Measurements from ENCODE around the gene KIAA1328.

Gene KIAA1328

GRCh38 chr18:36912887-36913286 lies 84.0 kb downstream of the KIAA1328 start:
- DNase-seq (ENCODE audit: extremely low spot score): no peak
- POLR2A ChIA-PET: no interaction called here
- TF ChIP-seq, protein P1, sequence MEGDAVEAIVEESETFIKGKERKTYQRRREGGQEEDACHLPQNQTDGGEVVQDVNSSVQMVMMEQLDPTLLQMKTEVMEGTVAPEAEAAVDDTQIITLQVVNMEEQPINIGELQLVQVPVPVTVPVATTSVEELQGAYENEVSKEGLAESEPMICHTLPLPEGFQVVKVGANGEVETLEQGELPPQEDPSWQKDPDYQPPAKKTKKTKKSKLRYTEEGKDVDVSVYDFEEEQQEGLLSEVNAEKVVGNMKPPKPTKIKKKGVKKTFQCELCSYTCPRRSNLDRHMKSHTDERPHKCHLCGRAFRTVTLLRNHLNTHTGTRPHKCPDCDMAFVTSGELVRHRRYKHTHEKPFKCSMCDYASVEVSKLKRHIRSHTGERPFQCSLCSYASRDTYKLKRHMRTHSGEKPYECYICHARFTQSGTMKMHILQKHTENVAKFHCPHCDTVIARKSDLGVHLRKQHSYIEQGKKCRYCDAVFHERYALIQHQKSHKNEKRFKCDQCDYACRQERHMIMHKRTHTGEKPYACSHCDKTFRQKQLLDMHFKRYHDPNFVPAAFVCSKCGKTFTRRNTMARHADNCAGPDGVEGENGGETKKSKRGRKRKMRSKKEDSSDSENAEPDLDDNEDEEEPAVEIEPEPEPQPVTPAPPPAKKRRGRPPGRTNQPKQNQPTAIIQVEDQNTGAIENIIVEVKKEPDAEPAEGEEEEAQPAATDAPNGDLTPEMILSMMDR (IDR thresholded peaks at IDR 0.05; ENCODE audit: control extremely low read depth, extremely low read depth, low read depth, missing control alignments): no peak
- CTCF ChIA-PET: no interaction called here

- POLR2A ChIA-PET: no interaction called here
- TF ChIP-seq, protein P1 (IDR thresholded peaks at IDR 0.05; ENCODE audit: control extremely low read depth, extremely low read depth, low read depth, missing control alignments): no peak
- CTCF ChIA-PET: interaction anchor here (1.5 kb wide), 1 partner anchor 10 kb away, joined by 6 read pairs; no protein-coding TSS in a partner anchor
- DNase-seq (ENCODE audit: extremely low spot score): no peak
Observed at GRCh38 chr18:36917907-36918306, 89.0 kb downstream of the KIAA1328 start.

- TF ChIP-seq, protein P1 (IDR thresholded peaks at IDR 0.05; ENCODE audit: control extremely low read depth, extremely low read depth, low read depth, missing control alignments): no peak
- ChIA-PET POLR2A (no interaction called here), CTCF (interaction anchor here (1.6 kb wide), 1 partner anchor 21 kb away, joined by 3 read pairs; no protein-coding TSS in a partner anchor)
- no peak for DNase-seq (ENCODE audit: extremely low spot score)
Observed at GRCh38 chr18:36929601-36930000, 100.7 kb downstream of the KIAA1328 start.

DNA sequence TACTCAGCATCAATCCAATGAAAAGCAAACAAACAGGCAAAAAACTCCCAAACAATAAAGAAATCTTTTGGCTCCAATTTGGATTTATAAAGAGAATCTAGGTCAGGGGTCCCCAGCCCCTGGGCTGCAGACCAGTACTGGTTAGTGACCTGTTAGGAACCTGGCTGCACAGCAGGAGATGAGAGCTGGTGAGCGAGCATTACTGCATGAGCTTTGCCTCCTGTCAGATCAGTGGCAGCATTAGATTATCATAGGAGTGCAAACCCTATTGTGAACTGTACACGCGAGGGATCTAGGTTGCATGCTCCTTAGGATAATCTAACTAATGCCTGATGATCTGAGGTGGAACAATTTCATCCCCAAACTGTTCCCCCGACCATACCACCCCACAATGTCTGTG lies 102.2 kb downstream of the KIAA1328 start:
- TF ChIP-seq, protein P1 (IDR thresholded peaks at IDR 0.05; ENCODE audit: control extremely low read depth, extremely low read depth, low read depth, missing control alignments): no peak
- POLR2A ChIA-PET: no interaction called here
- CTCF ChIA-PET: interaction anchor here (1.1 to 2.5 kb wide), 2 partner anchors 11 to 63 kb away, joined by 3 to 13 read pairs; no protein-coding TSS in a partner anchor
- DNase-seq (ENCODE audit: extremely low spot score): no peak

GRCh38 chr18:36933552-36933951 lies 104.6 kb downstream of the KIAA1328 start:
- DNase-seq (ENCODE audit: extremely low spot score): no peak
- TF ChIP-seq, protein P1 (IDR thresholded peaks at IDR 0.05; ENCODE audit: control extremely low read depth, extremely low read depth, low read depth, missing control alignments): no peak
- ChIA-PET POLR2A (no interaction called here), CTCF (interaction anchor here (1.0 kb wide), 1 partner anchor 8 kb away, joined by 3 read pairs; no protein-coding TSS in a partner anchor)

GRCh38 chr18:36934884-36935283 lies 106.0 kb downstream of the KIAA1328 start:
- ChIA-PET POLR2A (no interaction called here), CTCF (no interaction called here)
- TF ChIP-seq, protein P1 (IDR thresholded peaks at IDR 0.05; ENCODE audit: control extremely low read depth, extremely low read depth, low read depth, missing control alignments): no peak
- DNase-seq (ENCODE audit: extremely low spot score): no peak

Data from GM10248 (cell line).